ENCODE data around the gene FANCG. TPM values are rescaled to one million over a fixed set of nuclear protein-coding genes. Genes with fewer than 3 reads are reported as not detected.

Gene FANCG
- total RNA-seq, 1 donor from 2014 or later, result 9.7 TPM

- peak; percentile 88 for DNase-seq (ENCODE audit: low read depth)
- Histone ChIP-seq H3K36me3 (ENCODE audit: control insufficient read depth, insufficient read depth, low read length) (peaks cover 1% of the 10 kb centered on the region), H3K27me3 (ENCODE audit: control insufficient read depth, insufficient read depth, low read length) (no peaks in the 10 kb centered on the region), H3K4me3 (ENCODE audit: low read depth, low read length) (no peak overlapping the region)
- no peak for FAIRE-seq
- TF ChIP-seq CTCF (IDR thresholded peaks at IDR 0.05; ENCODE audit: insufficient read depth, low read length, severe bottlenecking), result no peak
These were observed 37.6 kb downstream of the FANCG start for GRCh38 chr9:35042081-35042604.

- no peak for TF ChIP-seq CTCF (IDR thresholded peaks at IDR 0.05; ENCODE audit: insufficient read depth, low read length, severe bottlenecking)
- FAIRE-seq (no peak), DNase-seq (ENCODE audit: low read depth) (peak; percentile 58)
- H3K27me3 ChIP-seq (ENCODE audit: control insufficient read depth, insufficient read depth, low read length), result no peaks in the 10 kb centered on the region
- peaks cover 2% of the 10 kb centered on the region for H3K36me3 ChIP-seq (ENCODE audit: control insufficient read depth, insufficient read depth, low read length)
- no peak overlapping the region for H3K4me3 ChIP-seq (ENCODE audit: low read depth, low read length)
These were observed 43.7 kb downstream of the FANCG start for GRCh38 chr9:35035851-35036701.

GRCh38 chr9:35033101-35033500, 46.6 kb downstream of the FANCG start:
- FAIRE-seq, result no peak
- TF ChIP-seq CTCF (IDR thresholded peaks at IDR 0.05; ENCODE audit: insufficient read depth, low read length, severe bottlenecking), result no peak
- H3K27me3 ChIP-seq (ENCODE audit: control insufficient read depth, insufficient read depth, low read length), result no peaks in the 10 kb centered on the region
- DNase-seq (ENCODE audit: low read depth), result no peak
- H3K4me3 ChIP-seq (ENCODE audit: low read depth, low read length), result no peak overlapping the region
- peaks cover 2% of the 10 kb centered on the region for H3K36me3 ChIP-seq (ENCODE audit: control insufficient read depth, insufficient read depth, low read length)

GRCh38 chr9:35029852-35030251, 49.9 kb downstream of the FANCG start:
- Histone ChIP-seq H3K36me3 (ENCODE audit: control insufficient read depth, insufficient read depth, low read length) (peaks cover 2% of the 10 kb centered on the region), H3K27me3 (ENCODE audit: control insufficient read depth, insufficient read depth, low read length) (no peaks in the 10 kb centered on the region), H3K4me3 (ENCODE audit: low read depth, low read length) (no peak overlapping the region)
- DNase-seq (ENCODE audit: low read depth), result peak; percentile 32
- no peak for TF ChIP-seq CTCF (IDR thresholded peaks at IDR 0.05; ENCODE audit: insufficient read depth, low read length, severe bottlenecking)
- FAIRE-seq, result no peak

GRCh38 chr9:35029241-35029640, 50.5 kb downstream of the FANCG start:
- DNase-seq (ENCODE audit: low read depth), result peak; percentile 86
- no peak for FAIRE-seq

More at GRCh38 chr9:35029241-35029640, 50.5 kb downstream of the FANCG start:
- no peak for TF ChIP-seq CTCF (IDR thresholded peaks at IDR 0.05; ENCODE audit: insufficient read depth, low read length, severe bottlenecking)
- Histone ChIP-seq H3K4me3 (ENCODE audit: low read depth, low read length) (no peak overlapping the region), H3K36me3 (ENCODE audit: control insufficient read depth, insufficient read depth, low read length) (peaks cover 2% of the 10 kb centered on the region), H3K27me3 (ENCODE audit: control insufficient read depth, insufficient read depth, low read length) (no peaks in the 10 kb centered on the region)
